Liver (tissue), 9 donors: ENCODE results near the gene SLC25A29. TPM values are rescaled to one million over a fixed set of nuclear protein-coding genes. Genes with fewer than 3 reads are reported as not detected.

Experiments
- DNase-seq: peaks from one replicate; pipeline ENCODE4 v3.0.0-alpha.2; 2017; ENCODE audit warnings: low spot score
- H3K27ac ChIP-seq, 2 donors: one replicate each; pipeline ENCODE4 v1.7.0; 2013; ENCODE audit warnings: inconsistent platforms in 2 of 2, low read length in 2 of 2, control low read depth in 1 of 2, low read depth in 1 of 2, mild to moderate bottlenecking in 1 of 2
- H3K27me3 ChIP-seq, 4 donors: one replicate each; pipeline versions ENCODE4 v1.6.1 to v1.7.0; 2013; ENCODE audit warnings: low read length in 3 of 4, inconsistent platforms in 1 of 4, mild to moderate bottlenecking in 1 of 4, moderate library complexity in 1 of 4; ENCODE audit not compliant: control insufficient read depth in 4 of 4, insufficient read depth in 4 of 4
- H3K36me3 ChIP-seq, 4 donors: one replicate each; pipeline versions ENCODE4 v1.6.1 to v1.7.0; 2013; ENCODE audit warnings: low read length in 3 of 4, mild to moderate bottlenecking in 3 of 4, low read depth in 1 of 4, moderate library complexity in 1 of 4; ENCODE audit not compliant: control insufficient read depth in 4 of 4, insufficient read depth in 3 of 4
- H3K4me1 ChIP-seq, 4 donors: one replicate each; pipeline versions ENCODE4 v1.6.1 to v1.7.0; 2013; ENCODE audit warnings: low read length in 3 of 4, mild to moderate bottlenecking in 3 of 4, moderate library complexity in 1 of 4; ENCODE audit not compliant: control insufficient read depth in 4 of 4, insufficient read depth in 4 of 4
- H3K4me3 ChIP-seq, 3 donors: one replicate each; pipeline versions ENCODE4 v1.6.1 to v1.7.0; 2013; ENCODE audit warnings: low read length in 3 of 3, control low read depth in 1 of 3, low read depth in 1 of 3, mild to moderate bottlenecking in 1 of 3
- H3K9ac ChIP-seq, 2 donors: one replicate each; pipeline ENCODE4 v1.7.0; 2013; ENCODE audit warnings: low read length in 2 of 2, mild to moderate bottlenecking in 2 of 2, moderate library complexity in 2 of 2, control low read depth in 1 of 2, low read depth in 1 of 2
- H3K9me3 ChIP-seq, 4 donors: one replicate each; pipeline versions ENCODE4 v1.6.1 to v1.7.0; 2013; ENCODE audit warnings: low read length in 3 of 4; ENCODE audit not compliant: control insufficient read depth in 4 of 4
- EGR1 ChIP-seq, 2 donors: IDR thresholded peaks; 2 replicates each; pipeline ENCODE4 v1.6.1; 2016 to 2018; ENCODE audit warnings: antibody characterized with exemption in 2 of 2, low read depth in 2 of 2
- GABPA ChIP-seq, 2 donors: IDR thresholded peaks in 1 of 2; conservative IDR thresholded peaks in 1 of 2; 2 replicates each; pipeline ENCODE4 v1.6.1; 2016; ENCODE audit warnings: antibody characterized with exemption in 2 of 2, mild to moderate bottlenecking in 1 of 2, moderate library complexity in 1 of 2
- HNF4G ChIP-seq: IDR thresholded peaks from 2 replicates; pipeline ENCODE4 v1.6.1; 2016; ENCODE audit warnings: antibody characterized with exemption
- JUND ChIP-seq, 2 donors: IDR thresholded peaks; 2 replicates each; pipeline ENCODE4 v1.6.1; 2016; ENCODE audit warnings: antibody characterized with exemption in 2 of 2
- NR2F2 ChIP-seq: IDR thresholded peaks from 2 replicates; pipeline ENCODE4 v1.6.1; 2016; ENCODE audit warnings: antibody characterized with exemption
- RAD21 ChIP-seq, 2 donors: IDR thresholded peaks; 2 replicates each; pipeline ENCODE4 v1.6.1; 2016; ENCODE audit warnings: antibody characterized with exemption in 2 of 2, mild to moderate bottlenecking in 2 of 2
- RXRA ChIP-seq, 2 donors: IDR thresholded peaks; 2 replicates each; pipeline ENCODE4 v1.6.1; 2017 to 2018; ENCODE audit warnings: antibody characterized with exemption in 2 of 2, mild to moderate bottlenecking in 1 of 2
- SP1 ChIP-seq: IDR thresholded peaks from 2 replicates; pipeline ENCODE4 v1.6.1; 2018; ENCODE audit warnings: antibody characterized with exemption, mild to moderate bottlenecking
- WGBS: extraction: QIAGEN DNeasy Blood & Tissue Kit; methylation state at CpG from one replicate; pipeline ENCODE4 v1.1.7; 2013; 5-methylcytosine and 5-hydroxymethylcytosine counted together
- polyA plus RNA-seq, 2 donors: library from polyadenylated mRNA; stranded (reverse) in 1 of 2; unstranded in 1 of 2; fragments of 200-250 nt in 1 of 2; fragments of >200 nt in 1 of 2; fragmentation: Nextera tagmentation in 1 of 2; extraction: Ambion mirVana in 1 of 2; gene quantifications; one replicate each; pipeline versions ENCODE4 v1.2.1 to v1.2.3, GENCODE V29; 2013 to 2015
- total RNA-seq, 2 donors: library from RNA; depleted of rRNA; stranded (reverse); fragments of >200 nt; gene quantifications; one replicate each; pipeline ENCODE4 v1.2.3, GENCODE V29; 2014
- TF ChIP-seq, protein P1 (sequence below): IDR thresholded peaks from 2 replicates; pipeline ENCODE4 v1.6.1; 2016; ENCODE audit warnings: antibody characterized with exemption
- TF ChIP-seq, protein P2 (sequence below): IDR thresholded peaks from 2 replicates; pipeline ENCODE4 v1.6.1; 2016; ENCODE audit warnings: antibody characterized with exemption
- TF ChIP-seq, protein P3 (sequence below): IDR thresholded peaks from 2 replicates; pipeline ENCODE4 v1.6.1; 2016; ENCODE audit warnings: antibody characterized with exemption, mild to moderate bottlenecking
- TF ChIP-seq, protein P4 (sequence below): IDR thresholded peaks from 2 replicates; pipeline ENCODE4 v1.6.1; 2016; ENCODE audit warnings: antibody characterized with exemption
- donor health status: healthy.
- donor health status: healthy.
- donor health status: healthy.
- donor health status: healthy.
- donor health status: healthy.

The SLC25A29 gene
- total and polyA plus RNA-seq, 4 donors = 2.4 to 13.9 (median 8.9) TPM

DNA sequence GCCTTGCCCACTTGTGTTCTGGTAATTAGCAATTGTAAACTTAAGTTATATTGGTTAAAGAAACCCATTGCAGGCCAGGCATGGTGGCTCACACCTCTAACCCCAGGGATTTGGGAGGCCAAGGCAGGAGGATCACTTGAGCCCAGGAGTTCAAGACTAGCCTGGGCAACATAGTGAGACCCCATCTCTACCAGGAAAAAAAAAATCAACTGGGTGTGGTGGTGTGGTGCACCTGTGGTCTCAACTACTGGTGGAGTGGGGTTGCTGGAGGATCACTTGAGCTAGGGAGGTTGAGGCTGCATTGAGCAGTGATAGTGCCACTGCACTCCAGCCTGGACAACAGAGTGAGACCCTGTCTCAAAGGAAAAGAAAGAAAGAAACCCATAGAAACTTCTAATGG, 53.6 kb downstream of the SLC25A29 start:
- Histone ChIP-seq H3K27me3 (no peaks in the 10 kb centered on the region), H3K4me1 (peaks cover 6 to 25% (median 12%) of the 10 kb centered on the region in 4 donors), H3K9ac (no peak overlapping the region), H3K27ac (no peak overlapping the region), H3K9me3 (no peaks in the 10 kb centered on the region), H3K36me3 (no peaks in the 10 kb centered on the region), H3K4me3 (no peak overlapping the region)
- TF ChIP-seq, protein P1, sequence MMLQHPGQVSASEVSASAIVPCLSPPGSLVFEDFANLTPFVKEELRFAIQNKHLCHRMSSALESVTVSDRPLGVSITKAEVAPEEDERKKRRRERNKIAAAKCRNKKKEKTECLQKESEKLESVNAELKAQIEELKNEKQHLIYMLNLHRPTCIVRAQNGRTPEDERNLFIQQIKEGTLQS = no peak
- no peak for TF ChIP-seq NR2F2
- no peak for TF ChIP-seq HNF4G
- TF ChIP-seq GABPA (IDR thresholded peaks at IDR 0.05 in 1 of 2, conservative IDR thresholded peaks at IDR 0.05 in 1 of 2) = no peak
- no peak for TF ChIP-seq JUND (IDR thresholded peaks at IDR 0.05)
- TF ChIP-seq, protein P2, sequence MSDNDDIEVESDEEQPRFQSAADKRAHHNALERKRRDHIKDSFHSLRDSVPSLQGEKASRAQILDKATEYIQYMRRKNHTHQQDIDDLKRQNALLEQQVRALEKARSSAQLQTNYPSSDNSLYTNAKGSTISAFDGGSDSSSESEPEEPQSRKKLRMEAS = no peak
- no peak for TF ChIP-seq RXRA (IDR thresholded peaks at IDR 0.05)
- TF ChIP-seq EGR1 (IDR thresholded peaks at IDR 0.05; ENCODE audit: low read depth in 2 of 2) = no peak
- no peak for TF ChIP-seq RAD21 (IDR thresholded peaks at IDR 0.05)
- TF ChIP-seq, protein P3, sequence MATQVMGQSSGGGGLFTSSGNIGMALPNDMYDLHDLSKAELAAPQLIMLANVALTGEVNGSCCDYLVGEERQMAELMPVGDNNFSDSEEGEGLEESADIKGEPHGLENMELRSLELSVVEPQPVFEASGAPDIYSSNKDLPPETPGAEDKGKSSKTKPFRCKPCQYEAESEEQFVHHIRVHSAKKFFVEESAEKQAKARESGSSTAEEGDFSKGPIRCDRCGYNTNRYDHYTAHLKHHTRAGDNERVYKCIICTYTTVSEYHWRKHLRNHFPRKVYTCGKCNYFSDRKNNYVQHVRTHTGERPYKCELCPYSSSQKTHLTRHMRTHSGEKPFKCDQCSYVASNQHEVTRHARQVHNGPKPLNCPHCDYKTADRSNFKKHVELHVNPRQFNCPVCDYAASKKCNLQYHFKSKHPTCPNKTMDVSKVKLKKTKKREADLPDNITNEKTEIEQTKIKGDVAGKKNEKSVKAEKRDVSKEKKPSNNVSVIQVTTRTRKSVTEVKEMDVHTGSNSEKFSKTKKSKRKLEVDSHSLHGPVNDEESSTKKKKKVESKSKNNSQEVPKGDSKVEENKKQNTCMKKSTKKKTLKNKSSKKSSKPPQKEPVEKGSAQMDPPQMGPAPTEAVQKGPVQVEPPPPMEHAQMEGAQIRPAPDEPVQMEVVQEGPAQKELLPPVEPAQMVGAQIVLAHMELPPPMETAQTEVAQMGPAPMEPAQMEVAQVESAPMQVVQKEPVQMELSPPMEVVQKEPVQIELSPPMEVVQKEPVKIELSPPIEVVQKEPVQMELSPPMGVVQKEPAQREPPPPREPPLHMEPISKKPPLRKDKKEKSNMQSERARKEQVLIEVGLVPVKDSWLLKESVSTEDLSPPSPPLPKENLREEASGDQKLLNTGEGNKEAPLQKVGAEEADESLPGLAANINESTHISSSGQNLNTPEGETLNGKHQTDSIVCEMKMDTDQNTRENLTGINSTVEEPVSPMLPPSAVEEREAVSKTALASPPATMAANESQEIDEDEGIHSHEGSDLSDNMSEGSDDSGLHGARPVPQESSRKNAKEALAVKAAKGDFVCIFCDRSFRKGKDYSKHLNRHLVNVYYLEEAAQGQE = no peak
- TF ChIP-seq, protein P4, sequence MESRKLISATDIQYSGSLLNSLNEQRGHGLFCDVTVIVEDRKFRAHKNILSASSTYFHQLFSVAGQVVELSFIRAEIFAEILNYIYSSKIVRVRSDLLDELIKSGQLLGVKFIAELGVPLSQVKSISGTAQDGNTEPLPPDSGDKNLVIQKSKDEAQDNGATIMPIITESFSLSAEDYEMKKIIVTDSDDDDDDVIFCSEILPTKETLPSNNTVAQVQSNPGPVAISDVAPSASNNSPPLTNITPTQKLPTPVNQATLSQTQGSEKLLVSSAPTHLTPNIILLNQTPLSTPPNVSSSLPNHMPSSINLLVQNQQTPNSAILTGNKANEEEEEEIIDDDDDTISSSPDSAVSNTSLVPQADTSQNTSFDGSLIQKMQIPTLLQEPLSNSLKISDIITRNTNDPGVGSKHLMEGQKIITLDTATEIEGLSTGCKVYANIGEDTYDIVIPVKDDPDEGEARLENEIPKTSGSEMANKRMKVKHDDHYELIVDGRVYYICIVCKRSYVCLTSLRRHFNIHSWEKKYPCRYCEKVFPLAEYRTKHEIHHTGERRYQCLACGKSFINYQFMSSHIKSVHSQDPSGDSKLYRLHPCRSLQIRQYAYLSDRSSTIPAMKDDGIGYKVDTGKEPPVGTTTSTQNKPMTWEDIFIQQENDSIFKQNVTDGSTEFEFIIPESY = no peak
- DNase-seq = no peak

DNA sequence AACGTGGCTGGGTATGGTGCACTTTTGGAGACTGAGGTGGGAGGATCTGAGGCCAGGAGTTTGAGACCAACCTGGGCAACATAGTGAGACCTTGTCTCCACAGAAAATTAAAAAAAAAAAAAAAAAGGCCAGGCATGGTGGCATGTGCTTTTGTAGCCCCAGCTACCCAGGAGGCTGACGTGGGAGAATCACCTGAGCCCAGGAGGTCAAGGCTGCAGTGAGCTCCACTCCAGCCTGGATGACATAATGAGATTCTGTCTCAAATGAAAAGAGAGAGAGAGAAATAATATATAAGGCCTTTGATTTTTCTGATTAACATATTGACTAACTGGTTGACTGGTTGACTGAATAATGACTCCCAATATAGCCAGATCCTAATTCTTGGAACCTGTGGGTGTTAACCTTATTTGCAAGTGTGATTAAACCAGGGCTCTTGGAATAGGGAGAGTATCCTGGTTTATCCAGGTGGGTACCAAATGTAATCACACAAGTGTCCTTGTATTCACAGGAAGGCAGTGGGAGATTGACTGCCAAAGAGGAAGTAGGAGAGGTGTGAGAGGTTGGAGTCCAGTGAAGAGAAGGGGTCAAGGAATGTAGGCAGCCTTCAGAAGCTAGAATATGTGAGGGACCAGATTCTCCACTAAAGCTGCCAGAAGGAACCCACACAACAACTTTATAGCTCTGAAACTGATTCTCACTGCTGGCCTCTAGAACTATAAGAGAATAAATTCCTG, 55.3 kb downstream of the SLC25A29 start:
- H3K4me1 ChIP-seq = peaks cover 12 to 42% (median 25%) of the 10 kb centered on the region in 4 donors
- H3K27ac ChIP-seq = no peak overlapping the region
- 66% methylated on average over 2 of the region's 2 CpGs for WGBS

More for the DNA sequence above, 55.3 kb downstream of the SLC25A29 start:
- TF ChIP-seq RXRA (IDR thresholded peaks at IDR 0.05) (peak; percentile 17 to 32), SP1 (no peak), JUND (IDR thresholded peaks at IDR 0.05) (no peak)
- TF ChIP-seq, protein P1 = no peak
- no peak for DNase-seq
- H3K4me3 ChIP-seq = no peak overlapping the region
- no peaks in the 10 kb centered on the region for H3K9me3 ChIP-seq
- H3K27me3 ChIP-seq = no peaks in the 10 kb centered on the region
- H3K9ac ChIP-seq = no peak overlapping the region
- H3K36me3 ChIP-seq = no peaks in the 10 kb centered on the region
